OCI-LY3 (cell line): ENCODE measurements around the gene DOCK2.

Experiments used
- EZH2phosphoT487 ChIP-seq: fragments of 200-600 bp; shearing (Covaris generic); IDR thresholded peaks from 2 replicates; pipeline ENCODE4 v1.6.1; 2018; ENCODE audit warnings: antibody characterized with exemption, mixed run types, low read depth
- TF ChIP-seq, protein P1 (sequence below): fragments of 200-600, 300-600 bp; sonication (generic); IDR thresholded peaks from 2 replicates; pipeline ENCODE4 v1.5.1; 2014; ENCODE audit warnings: antibody characterized with exemption, low read length, low read depth

DNA sequence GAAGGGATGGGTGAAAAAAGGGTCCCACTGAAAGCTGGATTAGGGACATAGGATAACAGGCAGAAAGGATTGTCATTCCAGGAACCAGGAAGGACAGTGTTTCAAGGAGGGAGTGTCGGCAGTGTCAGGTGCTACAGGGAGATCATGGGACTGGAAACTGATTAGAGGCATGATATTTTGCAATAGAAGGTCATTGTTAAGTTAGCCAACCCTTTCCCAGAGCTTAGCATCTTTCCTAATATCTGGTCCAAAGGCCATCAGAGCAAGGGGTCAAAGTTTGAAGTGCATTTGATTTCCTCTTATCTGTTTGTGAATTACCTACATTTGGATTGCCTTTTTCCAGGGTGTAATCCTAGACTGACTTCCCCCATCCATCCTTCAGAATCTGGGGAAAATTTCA, 91.3 kb downstream of the DOCK2 start:
- TF ChIP-seq, protein P1, sequence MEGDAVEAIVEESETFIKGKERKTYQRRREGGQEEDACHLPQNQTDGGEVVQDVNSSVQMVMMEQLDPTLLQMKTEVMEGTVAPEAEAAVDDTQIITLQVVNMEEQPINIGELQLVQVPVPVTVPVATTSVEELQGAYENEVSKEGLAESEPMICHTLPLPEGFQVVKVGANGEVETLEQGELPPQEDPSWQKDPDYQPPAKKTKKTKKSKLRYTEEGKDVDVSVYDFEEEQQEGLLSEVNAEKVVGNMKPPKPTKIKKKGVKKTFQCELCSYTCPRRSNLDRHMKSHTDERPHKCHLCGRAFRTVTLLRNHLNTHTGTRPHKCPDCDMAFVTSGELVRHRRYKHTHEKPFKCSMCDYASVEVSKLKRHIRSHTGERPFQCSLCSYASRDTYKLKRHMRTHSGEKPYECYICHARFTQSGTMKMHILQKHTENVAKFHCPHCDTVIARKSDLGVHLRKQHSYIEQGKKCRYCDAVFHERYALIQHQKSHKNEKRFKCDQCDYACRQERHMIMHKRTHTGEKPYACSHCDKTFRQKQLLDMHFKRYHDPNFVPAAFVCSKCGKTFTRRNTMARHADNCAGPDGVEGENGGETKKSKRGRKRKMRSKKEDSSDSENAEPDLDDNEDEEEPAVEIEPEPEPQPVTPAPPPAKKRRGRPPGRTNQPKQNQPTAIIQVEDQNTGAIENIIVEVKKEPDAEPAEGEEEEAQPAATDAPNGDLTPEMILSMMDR = no peak
- TF ChIP-seq EZH2phosphoT487 = no peak
